Transverse colon (tissue), 3 donors: ENCODE data around the gene FBXL14.

Source experiments
- CTCF ChIP-seq, 5 experiments: fragments of 200-600 bp in 3 of 5; fragments of 450-650 bp in 2 of 5; sonication (generic) in 3 of 5; IDR thresholded peaks; 1 replicate in 2 of 5; 2 replicates in 3 of 5; pipeline ENCODE4 v1.5.1; 2016 to 2017; ENCODE audit warnings: antibody characterized with exemption in 5 of 5, inconsistent platforms in 3 of 5, mild to moderate bottlenecking in 2 of 5, moderate library complexity in 1 of 5
- POLR2A ChIP-seq: fragments of 450-650 bp; IDR thresholded peaks from one replicate; pipeline ENCODE4 v1.6.1; 2016; ENCODE audit warnings: antibody characterized with exemption, mild to moderate bottlenecking, moderate library complexity

- no peak for TF ChIP-seq POLR2A
- no peak for TF ChIP-seq CTCF (IDR thresholded peaks at IDR 0.05)
Observed at GRCh38 chr12:1559676-1560091, 34.7 kb downstream of the FBXL14 start.
